PFSK-1 (cell line): ENCODE measurements around the gene SYT13.

Experiments used
- FOXP2 ChIP-seq: optimal IDR thresholded peaks from 2 replicates; pipeline ENCODE3; 2011; ENCODE audit warnings: borderline replicate concordance, control low read depth, inconsistent platforms; ENCODE audit not compliant: insufficient read depth; ENCODE audit errors: extremely low read length, extremely low read depth
- POLR2AphosphoS5 ChIP-seq: IDR thresholded peaks from 2 replicates; pipeline ENCODE4 v1.6.1; 2012; ENCODE audit warnings: low read depth, mild to moderate bottlenecking, control low read depth, low read length, moderate library complexity
- SIN3A ChIP-seq: IDR thresholded peaks from 2 replicates; pipeline ENCODE4 v1.6.1; 2012; ENCODE audit warnings: mild to moderate bottlenecking, low read length, moderate library complexity, borderline replicate concordance; ENCODE audit not compliant: insufficient read depth
- TAF1 ChIP-seq: IDR thresholded peaks from 2 replicates; pipeline ENCODE4 v1.6.1; 2012; ENCODE audit warnings: low read length, control low read depth, borderline replicate concordance; ENCODE audit not compliant: insufficient read depth
- TF ChIP-seq, protein P1 (sequence below), 2 experiments: IDR thresholded peaks; 2 replicates each; pipeline versions ENCODE4 v1.6.1 to v1.8.0; 2011 to 2012; ENCODE audit warnings: low read depth in 2 of 2, low read length in 2 of 2, control low read depth in 1 of 2, inconsistent platforms in 1 of 2, mild to moderate bottlenecking in 1 of 2, moderate library complexity in 1 of 2; ENCODE audit not compliant: insufficient read depth in 1 of 2

SYT13 gene

GRCh38 chr11:45237711-45238315, 48.3 kb downstream of the SYT13 start:
- TF ChIP-seq FOXP2 (no peak), POLR2AphosphoS5 (no peak), TAF1 (no peak), SIN3A (no peak)
- TF ChIP-seq, protein P1, sequence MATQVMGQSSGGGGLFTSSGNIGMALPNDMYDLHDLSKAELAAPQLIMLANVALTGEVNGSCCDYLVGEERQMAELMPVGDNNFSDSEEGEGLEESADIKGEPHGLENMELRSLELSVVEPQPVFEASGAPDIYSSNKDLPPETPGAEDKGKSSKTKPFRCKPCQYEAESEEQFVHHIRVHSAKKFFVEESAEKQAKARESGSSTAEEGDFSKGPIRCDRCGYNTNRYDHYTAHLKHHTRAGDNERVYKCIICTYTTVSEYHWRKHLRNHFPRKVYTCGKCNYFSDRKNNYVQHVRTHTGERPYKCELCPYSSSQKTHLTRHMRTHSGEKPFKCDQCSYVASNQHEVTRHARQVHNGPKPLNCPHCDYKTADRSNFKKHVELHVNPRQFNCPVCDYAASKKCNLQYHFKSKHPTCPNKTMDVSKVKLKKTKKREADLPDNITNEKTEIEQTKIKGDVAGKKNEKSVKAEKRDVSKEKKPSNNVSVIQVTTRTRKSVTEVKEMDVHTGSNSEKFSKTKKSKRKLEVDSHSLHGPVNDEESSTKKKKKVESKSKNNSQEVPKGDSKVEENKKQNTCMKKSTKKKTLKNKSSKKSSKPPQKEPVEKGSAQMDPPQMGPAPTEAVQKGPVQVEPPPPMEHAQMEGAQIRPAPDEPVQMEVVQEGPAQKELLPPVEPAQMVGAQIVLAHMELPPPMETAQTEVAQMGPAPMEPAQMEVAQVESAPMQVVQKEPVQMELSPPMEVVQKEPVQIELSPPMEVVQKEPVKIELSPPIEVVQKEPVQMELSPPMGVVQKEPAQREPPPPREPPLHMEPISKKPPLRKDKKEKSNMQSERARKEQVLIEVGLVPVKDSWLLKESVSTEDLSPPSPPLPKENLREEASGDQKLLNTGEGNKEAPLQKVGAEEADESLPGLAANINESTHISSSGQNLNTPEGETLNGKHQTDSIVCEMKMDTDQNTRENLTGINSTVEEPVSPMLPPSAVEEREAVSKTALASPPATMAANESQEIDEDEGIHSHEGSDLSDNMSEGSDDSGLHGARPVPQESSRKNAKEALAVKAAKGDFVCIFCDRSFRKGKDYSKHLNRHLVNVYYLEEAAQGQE (IDR thresholded peaks at IDR 0.05; ENCODE audit: insufficient read depth in 1 of 2, low read depth in 2 of 2, low read length in 2 of 2) = no peak

DNA sequence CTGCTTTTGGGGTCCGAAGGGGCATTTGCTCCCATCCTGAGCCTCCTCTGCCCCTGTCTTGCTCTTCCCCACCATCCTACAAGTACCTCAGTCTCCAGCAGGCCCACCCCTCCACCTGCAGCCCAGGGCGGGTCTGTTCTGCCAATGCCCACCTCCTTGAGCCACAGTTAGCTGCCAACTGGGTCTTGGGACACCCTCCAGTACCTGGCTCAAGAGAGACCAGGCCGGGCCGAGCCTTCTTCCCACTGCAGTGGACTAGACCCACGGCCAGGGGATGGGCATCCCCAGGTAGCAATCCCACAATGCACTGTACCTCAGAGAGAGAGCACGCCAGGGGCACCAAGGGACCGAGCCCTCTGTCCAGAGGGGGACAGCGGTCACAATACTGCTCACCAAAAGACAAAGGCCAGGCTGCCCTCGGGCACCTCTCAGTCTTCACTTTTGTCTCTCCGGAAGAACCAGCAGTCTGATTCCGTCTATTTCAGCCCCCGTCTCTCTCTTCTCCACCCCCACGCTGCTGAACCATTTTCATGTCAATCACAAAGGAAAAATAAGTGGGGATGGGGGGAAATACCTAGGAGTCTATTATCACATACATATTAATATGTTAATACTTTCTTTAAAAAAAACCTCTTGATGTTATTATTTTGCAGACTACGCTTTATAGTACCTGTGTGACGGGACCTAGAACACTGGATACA, 51.7 kb downstream of the SYT13 start:
- TF ChIP-seq FOXP2 (no peak), TAF1 (no peak), POLR2AphosphoS5 (no peak), SIN3A (no peak)
- TF ChIP-seq, protein P1 (IDR thresholded peaks at IDR 0.05; ENCODE audit: insufficient read depth in 1 of 2, low read depth in 2 of 2, low read length in 2 of 2) = no peak

- TF ChIP-seq POLR2AphosphoS5 (no peak), SIN3A (no peak), TAF1 (no peak), FOXP2 (no peak)
- TF ChIP-seq, protein P1 (IDR thresholded peaks at IDR 0.05; ENCODE audit: insufficient read depth in 1 of 2, low read depth in 2 of 2, low read length in 2 of 2) = no peak
Observed at GRCh38 chr11:45233804-45234170, 52.4 kb downstream of the SYT13 start.

DNA sequence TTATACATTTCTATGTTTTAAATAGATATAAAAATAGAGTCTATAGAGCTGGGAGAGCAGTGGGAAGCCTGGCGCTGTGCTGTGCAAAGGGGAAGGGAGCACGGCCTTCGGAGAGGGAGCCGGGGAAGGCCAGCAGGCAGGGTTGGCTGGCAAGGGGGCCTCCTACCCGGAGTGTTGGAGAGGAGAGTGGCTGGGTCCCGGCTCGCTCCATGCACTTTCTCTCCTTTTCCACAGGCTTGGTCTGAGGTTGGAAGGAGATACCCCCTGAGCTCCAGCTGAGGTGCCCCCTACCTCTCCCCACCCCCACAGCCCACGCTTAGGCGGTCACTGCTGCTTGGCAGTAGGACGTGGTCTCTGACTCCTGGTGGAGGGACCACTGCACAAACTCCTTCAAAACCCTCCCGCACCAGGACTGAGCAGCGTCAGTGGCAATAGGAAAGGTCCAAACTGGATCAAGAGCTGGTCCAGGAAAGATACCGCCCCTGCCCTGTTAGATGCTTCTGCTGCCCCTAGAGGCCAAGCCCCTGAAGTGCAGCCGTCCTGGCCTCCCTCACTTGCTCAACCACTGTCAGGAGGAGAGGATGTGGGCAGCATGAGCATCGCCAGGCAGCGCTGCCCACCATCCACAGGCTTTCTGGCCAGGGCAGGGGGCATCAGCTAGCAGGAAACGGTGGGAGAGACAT, 52.9 kb downstream of the SYT13 start:
- TF ChIP-seq POLR2AphosphoS5 (no peak), SIN3A (no peak), FOXP2 (no peak), TAF1 (no peak)
- TF ChIP-seq, protein P1 (IDR thresholded peaks at IDR 0.05; ENCODE audit: insufficient read depth in 1 of 2, low read depth in 2 of 2, low read length in 2 of 2) = no peak
